Measurements from ENCODE around the gene LHX3.

LHX3 gene

GRCh38 chr9:136201609-136202453 is 3.1 kb downstream of the LHX3 start:
- Histone ChIP-seq H3K4me1 (ENCODE audit: insufficient read depth, low read length) (peaks cover 2% of the 10 kb centered on the region; the same call in 1 of the 2 replicates), H3K9ac (ENCODE audit: low read depth, low read length) (no peak overlapping the region), H3K36me3 (ENCODE audit: insufficient read depth, low read length) (no peaks in the 10 kb centered on the region), H3K9me3 (ENCODE audit: control insufficient read depth, insufficient read depth, low read length) (no peaks in the 10 kb centered on the region)

- Histone ChIP-seq H3K9me3 (ENCODE audit: control insufficient read depth, insufficient read depth, low read length) (no peaks in the 10 kb centered on the region), H3K36me3 (ENCODE audit: insufficient read depth, low read length) (no peaks in the 10 kb centered on the region), H3K9ac (ENCODE audit: low read depth, low read length) (no peak overlapping the region), H3K4me1 (ENCODE audit: insufficient read depth, low read length) (peaks cover 7% of the 10 kb centered on the region; the same call in 1 of the 2 replicates)
Observed at GRCh38 chr9:136201174-136201573, 3.8 kb downstream of the LHX3 start.

DNA sequence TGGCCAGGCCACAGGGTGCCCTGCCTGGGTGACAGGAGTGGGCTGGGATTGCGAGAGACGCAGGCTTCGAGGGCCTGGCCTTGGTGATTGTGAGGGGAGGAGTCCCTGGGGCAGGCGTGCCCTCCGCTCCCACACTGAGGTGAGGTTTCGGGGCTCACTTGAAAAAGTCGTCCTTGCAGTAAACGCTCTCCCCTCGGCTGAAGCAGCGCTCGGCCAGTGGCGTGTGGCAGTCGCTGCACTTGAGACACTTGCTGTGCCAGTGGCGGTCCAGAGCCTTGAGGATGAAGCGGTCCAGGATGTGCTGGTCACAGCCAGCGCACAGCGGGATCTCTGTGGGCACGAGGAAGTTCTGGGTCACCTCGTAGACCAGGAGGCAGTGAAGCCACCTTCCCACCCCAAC is 4.5 kb downstream of the LHX3 start:
- H3K36me3 ChIP-seq (ENCODE audit: insufficient read depth, low read length): no peaks in the 10 kb centered on the region
- peaks cover 7% of the 10 kb centered on the region; the same call in 1 of the 2 replicates for H3K4me1 ChIP-seq (ENCODE audit: insufficient read depth, low read length)
- no peaks in the 10 kb centered on the region for H3K9me3 ChIP-seq (ENCODE audit: control insufficient read depth, insufficient read depth, low read length)
- no peak overlapping the region for H3K9ac ChIP-seq (ENCODE audit: low read depth, low read length)

GRCh38 chr9:136199391-136200288 is 5.3 kb downstream of the LHX3 start:
- Histone ChIP-seq H3K4me1 (ENCODE audit: insufficient read depth, low read length) (peaks cover 7% of the 10 kb centered on the region; the same call in 1 of the 2 replicates), H3K9ac (ENCODE audit: low read depth, low read length) (no peak overlapping the region), H3K9me3 (ENCODE audit: control insufficient read depth, insufficient read depth, low read length) (no peaks in the 10 kb centered on the region), H3K36me3 (ENCODE audit: insufficient read depth, low read length) (no peaks in the 10 kb centered on the region)

DNA sequence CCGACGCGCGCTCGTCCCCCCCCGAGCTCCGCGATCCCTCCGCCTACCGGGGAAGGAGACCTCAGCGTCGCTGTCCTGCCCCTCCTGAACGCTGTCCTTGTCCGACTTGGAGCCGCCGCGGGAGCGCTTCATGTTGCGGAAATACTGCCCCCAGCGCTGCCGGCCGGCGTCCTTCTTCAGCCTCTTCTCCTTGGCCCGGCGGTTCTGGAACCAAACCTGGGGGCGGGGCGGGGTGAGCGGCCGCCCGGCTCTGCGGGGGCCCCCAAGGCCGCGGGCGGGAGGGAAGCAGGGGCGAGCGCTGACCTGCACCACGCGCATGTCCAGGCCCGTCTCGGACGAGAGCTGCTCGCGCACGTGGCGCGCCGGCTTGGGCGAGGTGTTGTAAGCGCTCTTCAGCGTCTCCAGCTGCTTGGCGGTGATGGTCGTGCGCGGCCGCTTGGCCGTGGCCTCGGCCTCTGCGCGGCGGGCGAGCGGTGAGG is 6.3 kb downstream of the LHX3 start:
- Histone ChIP-seq H3K4me1 (ENCODE audit: insufficient read depth, low read length) (peaks cover 7% of the 10 kb centered on the region; the same call in 1 of the 2 replicates), H3K9ac (ENCODE audit: low read depth, low read length) (peak overlapping the region; percentile 11; the same call in 1 of the 2 replicates), H3K36me3 (ENCODE audit: insufficient read depth, low read length) (no peaks in the 10 kb centered on the region), H3K9me3 (ENCODE audit: control insufficient read depth, insufficient read depth, low read length) (no peaks in the 10 kb centered on the region)

DNA sequence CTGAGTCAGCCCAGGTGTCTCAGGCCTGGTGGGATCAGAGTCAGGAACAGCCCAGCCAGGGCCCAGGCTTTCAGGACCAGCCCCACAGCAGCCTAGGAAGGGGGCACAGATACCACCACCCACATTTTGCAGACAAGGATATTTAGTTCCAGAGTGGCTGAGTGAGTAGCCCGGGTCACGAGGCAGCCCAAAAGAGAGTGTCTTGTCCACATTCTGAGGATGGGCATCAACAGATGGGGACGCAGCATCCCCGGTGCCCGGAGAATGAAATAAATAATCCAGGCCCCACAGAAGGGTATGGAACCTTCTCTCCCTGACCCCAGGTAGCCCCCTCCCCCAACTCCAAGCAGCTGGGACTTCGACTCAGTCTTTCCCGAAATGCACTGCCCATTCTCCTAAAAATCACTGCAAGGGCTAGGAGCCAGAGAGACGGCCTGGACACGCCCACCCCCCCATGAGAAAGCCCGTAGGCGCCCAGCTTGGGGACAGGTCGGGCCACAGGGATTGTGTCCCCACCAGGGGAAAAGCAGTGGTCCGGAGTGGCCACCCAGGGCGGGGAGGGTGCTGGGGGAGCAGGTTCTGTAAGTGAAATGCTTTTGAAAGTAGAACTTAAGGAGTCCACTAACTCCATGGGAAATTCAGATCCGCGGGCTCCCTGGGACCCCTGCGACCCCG is 6.9 kb downstream of the LHX3 start:
- Histone ChIP-seq H3K36me3 (ENCODE audit: insufficient read depth, low read length) (no peaks in the 10 kb centered on the region), H3K9me3 (ENCODE audit: control insufficient read depth, insufficient read depth, low read length) (no peaks in the 10 kb centered on the region), H3K9ac (ENCODE audit: low read depth, low read length) (peak overlapping the region; percentile 11; the same call in 1 of the 2 replicates), H3K4me1 (ENCODE audit: insufficient read depth, low read length) (peaks cover 7% of the 10 kb centered on the region; the same call in 1 of the 2 replicates)

- no peak overlapping the region for H3K9ac ChIP-seq (ENCODE audit: low read depth, low read length)
- no peaks in the 10 kb centered on the region for H3K9me3 ChIP-seq (ENCODE audit: control insufficient read depth, insufficient read depth, low read length)
- H3K4me1 ChIP-seq (ENCODE audit: insufficient read depth, low read length): peaks cover 7% of the 10 kb centered on the region; the same call in 1 of the 2 replicates
- H3K36me3 ChIP-seq (ENCODE audit: insufficient read depth, low read length): no peaks in the 10 kb centered on the region
Observed at GRCh38 chr9:136197084-136197875, 7.6 kb downstream of the LHX3 start.

DNA sequence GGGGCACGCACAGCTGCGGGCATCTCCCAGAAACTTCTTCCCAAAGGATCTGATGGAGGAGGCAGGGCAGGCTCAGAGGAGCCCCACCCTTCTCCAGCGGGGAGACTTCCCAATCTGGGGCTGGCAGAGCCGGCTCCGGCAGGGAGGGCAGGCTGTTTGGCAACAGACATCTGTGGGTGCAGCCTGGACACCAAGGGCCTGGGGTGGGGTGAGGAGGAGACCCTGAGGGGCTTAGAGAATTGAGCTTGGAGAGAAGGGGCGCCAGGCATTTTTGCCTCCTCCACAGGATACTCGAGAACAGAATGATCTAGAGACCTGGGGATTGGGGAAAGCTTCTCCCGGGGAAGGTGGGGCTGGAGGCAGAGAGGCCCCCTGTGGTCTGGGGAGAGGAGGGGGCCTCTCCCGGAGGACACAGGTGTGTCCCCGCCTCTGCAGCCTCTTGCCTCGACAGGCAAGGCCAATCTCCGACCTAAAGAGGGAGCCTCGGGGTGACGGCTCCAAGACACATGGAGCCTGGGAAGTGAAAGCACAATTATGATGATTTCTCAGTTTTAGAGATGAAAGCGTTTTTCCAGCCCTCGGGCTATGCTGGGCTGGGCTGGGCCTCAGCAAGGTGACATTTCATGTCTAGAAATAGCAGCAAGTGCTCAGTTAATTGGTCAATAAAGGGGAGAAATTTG is 8.4 kb downstream of the LHX3 start:
- Histone ChIP-seq H3K4me1 (ENCODE audit: insufficient read depth, low read length) (peaks cover 7% of the 10 kb centered on the region; the same call in 1 of the 2 replicates), H3K9ac (ENCODE audit: low read depth, low read length) (no peak overlapping the region), H3K9me3 (ENCODE audit: control insufficient read depth, insufficient read depth, low read length) (no peaks in the 10 kb centered on the region), H3K36me3 (ENCODE audit: insufficient read depth, low read length) (no peaks in the 10 kb centered on the region)

- Histone ChIP-seq H3K9ac (ENCODE audit: low read depth, low read length) (no peak overlapping the region), H3K4me1 (ENCODE audit: insufficient read depth, low read length) (peaks cover 8% of the 10 kb centered on the region; the same call in 1 of the 2 replicates), H3K36me3 (ENCODE audit: insufficient read depth, low read length) (no peaks in the 10 kb centered on the region), H3K9me3 (ENCODE audit: control insufficient read depth, insufficient read depth, low read length) (no peaks in the 10 kb centered on the region)
Observed at GRCh38 chr9:136194540-136194939, 10.4 kb downstream of the LHX3 start.

DNA sequence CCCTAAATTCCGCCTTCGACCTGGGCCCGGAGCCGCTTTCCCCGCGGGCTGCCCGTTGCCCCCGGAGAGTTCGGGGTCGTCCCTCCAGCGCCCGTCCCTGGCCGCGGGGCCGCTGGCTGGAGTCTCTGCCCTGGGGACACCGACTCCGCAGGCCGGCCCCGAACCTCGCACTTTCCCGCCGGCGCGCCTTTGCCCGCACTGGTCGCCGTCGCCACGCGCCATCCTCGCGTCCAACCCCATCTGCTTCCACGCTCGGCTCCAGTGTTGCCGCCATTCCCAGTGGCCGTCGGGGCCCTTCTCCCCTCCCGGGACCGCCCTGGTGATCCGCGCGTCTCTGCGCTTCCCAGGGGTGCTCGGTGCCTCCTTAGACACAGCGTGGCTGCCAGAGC is 11.0 kb downstream of the LHX3 start:
- H3K9ac ChIP-seq (ENCODE audit: low read depth, low read length): peak overlapping the region; percentile 28; the same call in 1 of the 2 replicates
- peaks cover 10% of the 10 kb centered on the region; the same call in 1 of the 2 replicates for H3K4me1 ChIP-seq (ENCODE audit: insufficient read depth, low read length)
- H3K36me3 ChIP-seq (ENCODE audit: insufficient read depth, low read length): no peaks in the 10 kb centered on the region
- no peaks in the 10 kb centered on the region for H3K9me3 ChIP-seq (ENCODE audit: control insufficient read depth, insufficient read depth, low read length)

- Histone ChIP-seq H3K36me3 (ENCODE audit: insufficient read depth, low read length) (no peaks in the 10 kb centered on the region), H3K9me3 (ENCODE audit: control insufficient read depth, insufficient read depth, low read length) (no peaks in the 10 kb centered on the region), H3K4me1 (ENCODE audit: insufficient read depth, low read length) (peaks cover 10% of the 10 kb centered on the region; the same call in 1 of the 2 replicates), H3K9ac (ENCODE audit: low read depth, low read length) (peak overlapping the region; percentile 32; the same call in 1 of the 2 replicates)
Observed at GRCh38 chr9:136193127-136193890, 11.6 kb downstream of the LHX3 start.

All from ES-I3 (cell line).